Vagina (tissue), 2 donors: ENCODE data around the gene IL20.

ENCODE experiments used
- POLR2A ChIP-seq, 2 donors: fragments of 450-650 bp; IDR thresholded peaks; one replicate each; pipeline ENCODE4 v1.6.1; 2017; ENCODE audit warnings: antibody characterized with exemption in 2 of 2, mild to moderate bottlenecking in 2 of 2, moderate library complexity in 2 of 2
- TF ChIP-seq, protein P1 (sequence below), 3 experiments: fragments of 450-650 bp in 2 of 3; fragments of 200-600 bp in 1 of 3; sonication (generic) in 1 of 3; IDR thresholded peaks; one replicate each; pipeline ENCODE4 v1.5.1; 2017 to 2019; ENCODE audit warnings: antibody characterized with exemption in 3 of 3, mild to moderate bottlenecking in 2 of 3, moderate library complexity in 2 of 3

DNA sequence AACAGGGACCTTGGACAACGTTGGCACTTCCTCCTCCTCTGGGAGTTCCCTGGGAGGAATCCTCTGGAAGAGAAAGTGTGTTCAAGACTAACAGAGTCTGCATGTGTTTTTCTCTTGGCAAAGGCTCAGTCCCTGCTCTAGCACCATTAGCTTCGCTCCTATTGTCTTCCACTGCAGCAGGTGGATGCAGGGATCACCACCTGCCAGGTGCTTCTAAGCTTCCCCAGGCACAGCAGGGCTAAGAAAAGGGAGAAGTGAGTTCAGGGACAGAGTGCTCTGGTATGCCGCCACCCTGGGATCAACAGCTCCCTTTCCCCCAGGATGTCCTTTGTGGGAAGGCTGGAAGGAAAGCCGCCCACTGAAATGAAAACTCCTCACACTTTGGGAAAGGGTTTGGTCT is 43.9 kb upstream of the IL20 start:
- TF ChIP-seq, protein P1, sequence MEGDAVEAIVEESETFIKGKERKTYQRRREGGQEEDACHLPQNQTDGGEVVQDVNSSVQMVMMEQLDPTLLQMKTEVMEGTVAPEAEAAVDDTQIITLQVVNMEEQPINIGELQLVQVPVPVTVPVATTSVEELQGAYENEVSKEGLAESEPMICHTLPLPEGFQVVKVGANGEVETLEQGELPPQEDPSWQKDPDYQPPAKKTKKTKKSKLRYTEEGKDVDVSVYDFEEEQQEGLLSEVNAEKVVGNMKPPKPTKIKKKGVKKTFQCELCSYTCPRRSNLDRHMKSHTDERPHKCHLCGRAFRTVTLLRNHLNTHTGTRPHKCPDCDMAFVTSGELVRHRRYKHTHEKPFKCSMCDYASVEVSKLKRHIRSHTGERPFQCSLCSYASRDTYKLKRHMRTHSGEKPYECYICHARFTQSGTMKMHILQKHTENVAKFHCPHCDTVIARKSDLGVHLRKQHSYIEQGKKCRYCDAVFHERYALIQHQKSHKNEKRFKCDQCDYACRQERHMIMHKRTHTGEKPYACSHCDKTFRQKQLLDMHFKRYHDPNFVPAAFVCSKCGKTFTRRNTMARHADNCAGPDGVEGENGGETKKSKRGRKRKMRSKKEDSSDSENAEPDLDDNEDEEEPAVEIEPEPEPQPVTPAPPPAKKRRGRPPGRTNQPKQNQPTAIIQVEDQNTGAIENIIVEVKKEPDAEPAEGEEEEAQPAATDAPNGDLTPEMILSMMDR (IDR thresholded peaks at IDR 0.05): no peak
- TF ChIP-seq POLR2A (IDR thresholded peaks at IDR 0.05): no peak
